HCT116 (cell line): ENCODE measurements around the gene C2CD2L.

Experiments used
- ATF3 ChIP-seq: IDR thresholded peaks from 2 replicates; pipeline ENCODE4 v1.6.1; 2012
- EZH2phosphoT487 ChIP-seq: fragments of 200-600 bp; IDR thresholded peaks from 2 replicates; pipeline ENCODE4 v1.6.1; 2018; ENCODE audit warnings: antibody characterized with exemption, borderline replicate concordance
- MAX ChIP-seq: IDR thresholded peaks from 2 replicates; pipeline ENCODE4 v1.6.1; 2012
- TCF7L2 ChIP-seq: IDR thresholded peaks from 2 replicates; pipeline ENCODE4 v1.7.0; 2011; ENCODE audit warnings: borderline replicate concordance, inconsistent platforms; ENCODE audit not compliant: insufficient read depth, insufficient read length; ENCODE audit errors: extremely low read depth

GRCh38 chr11:119126675-119127268, 19.6 kb downstream of the C2CD2L start:
- TF ChIP-seq MAX = no peak
- no peak for TF ChIP-seq EZH2phosphoT487
- TF ChIP-seq ATF3 = no peak
- TF ChIP-seq TCF7L2 = no peak
